GM18861 (cell line): ENCODE results near the gene BCL2L14.
"Not testable (repeated sequence)": the region's sequence is repeated elsewhere in the genome, so short reads cannot be mapped to it uniquely, and the experiment has no call there.

ENCODE experiments used
- ATAC-seq: cut with Tn5 transposase; IDR thresholded peaks from one replicate; pipeline ENCODE4 v1.9.1; 2021; ENCODE audit not compliant: unreplicated experiment

BCL2L14 gene

GRCh38 chr12:12098691-12099015, 27.9 kb downstream of the BCL2L14 start:
- no peak for ATAC-seq

- ATAC-seq, result no peak
Observed at GRCh38 chr12:12099102-12099501, 28.4 kb downstream of the BCL2L14 start.

DNA sequence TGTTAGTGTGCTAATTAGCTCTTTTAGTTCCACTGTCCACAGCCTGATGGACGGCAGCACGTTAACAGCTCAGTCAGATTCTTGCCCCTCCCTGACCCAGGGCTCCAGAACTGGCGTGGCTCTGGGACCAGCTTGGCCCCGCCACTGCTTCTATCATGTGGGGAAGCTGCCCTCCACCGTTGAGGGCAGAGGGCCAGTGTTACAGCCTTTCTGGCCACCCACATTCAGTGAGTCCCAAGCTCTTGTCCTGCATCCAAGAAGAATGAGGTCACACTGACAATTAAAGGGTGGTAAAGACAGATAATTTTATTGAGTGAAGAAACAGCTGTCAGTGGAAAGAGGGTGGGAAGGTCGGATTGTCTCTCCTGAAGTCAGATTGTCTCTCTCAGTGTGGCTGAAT, 36.9 kb downstream of the BCL2L14 start:
- no peak for ATAC-seq

DNA sequence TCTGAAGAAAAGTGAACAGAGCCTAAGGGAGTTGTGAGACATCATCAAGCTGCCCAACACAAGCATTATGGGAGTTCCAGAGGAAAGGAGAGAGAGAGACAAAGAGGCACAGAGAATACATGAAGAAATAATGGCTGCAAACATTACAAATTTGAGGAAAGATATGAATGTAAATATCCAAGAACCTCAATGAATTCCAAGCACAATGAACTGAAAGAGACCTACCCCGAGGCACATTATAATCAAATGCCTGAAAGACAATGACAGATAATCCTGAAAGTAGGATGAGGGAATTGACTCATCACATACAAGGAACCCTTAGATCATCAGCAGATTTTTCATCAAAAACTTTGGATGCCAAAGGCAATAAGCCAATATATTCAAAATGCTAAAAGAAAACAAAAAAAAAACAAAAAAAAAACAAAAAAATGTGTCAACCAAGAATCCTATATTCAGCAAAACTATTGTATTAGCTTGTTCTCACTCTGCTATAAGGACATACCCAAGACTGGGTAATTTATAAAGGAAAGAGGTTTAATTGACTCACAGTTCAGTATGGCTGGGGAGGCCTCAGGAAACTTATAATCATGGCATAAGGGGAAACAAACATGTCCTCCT, 37.8 kb downstream of the BCL2L14 start:
- ATAC-seq, result no peak

GRCh38 chr12:12110923-12111555, 40.3 kb downstream of the BCL2L14 start:
- ATAC-seq, result not testable (repeated sequence)

GRCh38 chr12:12115514-12115913, 44.8 kb downstream of the BCL2L14 start:
- no peak for ATAC-seq

DNA sequence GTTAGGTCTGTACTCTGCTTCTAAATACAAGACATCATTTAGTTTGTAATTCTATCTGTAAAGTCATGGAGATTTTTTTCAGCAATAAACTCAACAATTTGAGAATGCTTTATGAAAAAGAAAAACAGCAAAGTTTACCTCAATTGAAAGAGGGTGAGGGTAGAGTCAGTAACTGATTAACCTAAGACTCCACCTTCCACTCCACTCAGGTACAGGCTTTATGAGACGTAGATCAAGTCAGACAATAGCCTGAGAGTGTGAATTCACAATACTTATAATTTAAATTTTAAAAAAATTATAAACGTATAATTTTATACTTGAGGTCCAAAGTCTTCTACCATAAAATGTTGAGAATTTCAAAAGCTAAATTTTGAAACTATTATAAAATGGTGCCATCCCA, 45.9 kb downstream of the BCL2L14 start:
- no peak for ATAC-seq

DNA sequence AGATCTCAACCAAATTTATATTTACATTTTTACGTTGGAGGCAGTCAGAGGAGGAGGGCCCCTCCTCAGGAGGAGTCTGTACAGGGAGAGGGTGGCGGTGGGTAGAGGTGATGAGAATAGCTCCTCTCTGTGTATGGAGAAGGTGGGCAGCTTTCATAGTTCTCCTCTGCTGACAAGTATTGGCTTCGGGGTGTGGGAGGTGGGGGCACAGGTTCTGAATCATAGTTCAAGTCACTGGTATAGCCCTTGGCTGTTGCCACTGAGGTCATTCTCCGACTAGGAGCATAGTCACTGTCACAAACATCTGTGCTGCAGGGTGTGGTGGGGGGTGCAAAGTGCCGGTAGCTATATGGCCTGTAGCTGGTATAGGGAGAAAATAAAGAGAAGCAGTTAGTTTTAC, 50.3 kb downstream of the BCL2L14 start:
- ATAC-seq, result no peak

DNA sequence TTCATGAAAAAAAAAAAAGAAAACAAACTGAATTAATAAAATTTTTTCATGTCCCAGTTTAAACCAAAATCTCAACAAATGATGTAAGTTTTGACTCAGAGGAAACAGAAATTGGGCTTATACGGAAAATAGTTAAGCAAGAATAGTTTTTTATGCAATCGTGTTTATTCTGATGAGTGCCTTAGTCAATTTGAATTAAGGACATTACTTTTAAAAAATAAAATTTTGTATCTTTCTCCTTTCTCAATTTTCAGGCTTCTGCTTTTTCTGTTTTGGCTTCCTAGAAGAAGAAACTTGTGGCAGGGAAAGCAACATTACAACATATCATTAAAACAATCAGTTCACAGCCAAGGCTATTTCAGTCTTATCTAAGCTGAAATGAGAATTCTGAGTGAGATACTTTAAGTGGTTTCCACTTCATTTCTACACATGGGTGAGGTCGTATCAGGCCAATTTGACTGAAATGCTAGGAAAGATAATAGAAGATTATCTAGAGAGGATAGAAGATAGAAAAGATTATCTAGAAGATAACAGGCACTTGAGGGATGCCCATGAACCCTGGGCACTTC, 52.4 kb downstream of the BCL2L14 start:
- ATAC-seq, result no peak

- ATAC-seq, result no peak
Observed at GRCh38 chr12:12126551-12126950, 55.8 kb downstream of the BCL2L14 start.

DNA sequence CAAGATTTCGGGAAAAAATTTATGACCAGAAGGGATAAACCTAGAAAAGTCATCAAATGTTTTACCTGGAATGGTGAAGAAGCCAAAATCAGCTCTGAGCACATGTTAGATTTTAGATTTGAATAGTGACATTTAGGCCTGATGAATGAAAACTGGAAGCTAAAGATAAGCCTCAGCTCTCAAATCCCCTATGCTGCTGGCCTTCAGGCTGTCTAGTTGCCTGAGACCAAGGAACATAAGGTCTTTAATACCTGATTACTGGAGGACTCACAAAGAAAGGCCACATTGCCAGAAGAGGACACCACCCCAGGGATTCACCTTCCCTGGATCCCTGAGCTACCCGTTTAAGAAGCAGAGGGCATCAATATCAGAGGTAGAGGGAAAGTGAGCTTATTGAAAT, 56.6 kb downstream of the BCL2L14 start:
- no peak for ATAC-seq

DNA sequence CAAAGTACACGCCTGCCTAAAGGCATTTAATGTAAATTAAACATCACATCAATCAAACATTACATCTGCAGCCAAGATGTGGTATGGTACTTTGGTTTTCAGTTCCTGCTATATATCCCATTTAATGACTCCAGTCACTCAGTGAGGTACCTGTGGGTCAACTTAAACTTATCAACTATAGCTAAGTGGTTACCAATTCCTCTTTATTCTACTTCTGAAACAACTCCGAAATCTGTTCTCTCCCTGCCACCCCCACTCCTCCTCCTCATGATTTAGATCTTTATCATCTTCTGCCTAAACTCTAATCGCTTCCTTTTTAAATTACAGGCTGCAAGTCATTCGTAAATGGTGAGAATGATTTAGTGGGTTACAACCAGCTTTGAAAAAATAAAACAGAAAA, 57.9 kb downstream of the BCL2L14 start:
- ATAC-seq, result no peak

GRCh38 chr12:12133259-12133658, 62.5 kb downstream of the BCL2L14 start:
- no peak for ATAC-seq

DNA sequence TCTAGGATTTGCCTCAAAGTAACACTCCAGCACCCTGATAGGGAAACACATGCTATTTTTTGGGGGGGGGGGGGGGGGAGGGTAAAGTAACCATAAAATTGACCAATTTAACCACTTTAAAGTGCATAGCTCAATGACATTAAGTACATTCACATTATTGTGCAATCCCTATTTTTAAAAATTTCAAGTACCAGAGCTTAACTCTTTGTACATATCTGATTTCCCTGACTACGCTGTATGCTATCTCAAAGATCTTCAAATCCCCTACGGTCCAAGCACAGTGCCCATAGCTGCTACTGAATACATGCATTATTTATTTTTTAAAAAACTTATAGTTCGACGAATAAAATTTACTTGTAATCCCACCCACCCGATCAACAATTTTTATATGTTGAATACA, 63.0 kb downstream of the BCL2L14 start:
- ATAC-seq, result no peak

DNA sequence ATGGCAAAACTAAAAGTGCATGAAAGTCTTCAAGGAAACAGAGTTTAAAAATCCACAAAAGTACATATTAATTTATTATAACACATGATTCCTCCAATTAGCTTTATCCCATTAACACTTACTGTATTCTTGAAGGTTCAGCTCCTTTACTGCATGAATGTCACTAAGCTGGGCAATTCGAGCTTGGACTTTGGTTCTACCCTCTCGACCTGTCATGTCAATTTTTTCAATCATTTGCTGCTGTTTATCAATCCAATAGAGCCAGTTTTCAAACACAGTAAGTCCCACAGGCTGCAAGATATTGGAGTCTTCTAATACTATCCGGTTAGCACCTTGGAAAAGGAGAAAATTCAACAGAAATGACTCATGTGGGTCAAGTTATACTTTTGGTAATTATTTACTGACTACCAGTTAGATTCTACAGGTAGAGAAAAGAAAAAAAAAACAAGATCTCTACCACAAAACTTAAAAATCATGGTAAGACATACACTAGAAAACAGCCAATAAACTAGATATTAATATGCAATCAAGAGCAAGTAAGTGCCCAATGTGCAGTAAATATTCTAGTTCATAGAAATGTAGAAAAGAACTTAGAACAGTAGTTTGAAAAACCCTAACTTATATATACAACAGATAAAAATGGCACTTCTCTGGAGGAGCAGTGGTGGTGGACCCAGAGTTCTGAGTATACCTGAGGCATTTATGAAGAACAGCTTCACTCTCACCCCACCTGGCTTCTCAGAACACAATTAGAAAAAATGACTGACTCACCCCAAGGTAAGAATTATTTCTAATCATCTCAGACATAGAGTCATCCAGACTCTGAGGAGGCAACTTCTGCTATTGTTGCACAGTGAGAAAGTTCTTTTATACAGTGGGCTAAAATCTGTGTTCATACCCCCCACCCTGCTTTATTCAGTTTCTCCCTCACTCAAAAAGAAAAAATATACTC, 67.7 kb downstream of the BCL2L14 start:
- no peak for ATAC-seq

- no peak for ATAC-seq
Observed at GRCh38 chr12:12141000-12141399, 70.3 kb downstream of the BCL2L14 start.

GRCh38 chr12:12144531-12144930, 73.8 kb downstream of the BCL2L14 start:
- ATAC-seq, result not testable (repeated sequence)

DNA sequence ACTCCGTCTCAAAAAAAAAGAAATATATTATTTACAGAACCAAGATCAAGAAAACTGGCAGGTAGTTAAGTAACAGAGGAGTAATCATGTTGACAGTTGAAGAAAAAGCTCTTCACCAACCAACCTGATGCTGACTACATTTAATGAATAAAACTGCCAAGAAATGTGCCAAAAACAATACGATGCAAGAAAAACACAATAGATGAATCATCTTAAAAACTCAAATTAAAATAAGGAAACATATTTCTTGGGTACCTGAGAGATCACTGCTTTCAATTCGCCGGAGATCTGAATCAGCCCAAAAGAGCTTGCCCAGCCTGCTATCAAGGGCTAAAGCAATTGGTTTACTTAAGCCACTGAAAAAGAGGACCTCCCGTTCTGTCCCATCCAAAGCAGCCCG, 76.4 kb downstream of the BCL2L14 start:
- ATAC-seq, result no peak
